Measurements from ENCODE around the gene ZDHHC11. TPM values are rescaled to one million over a fixed set of nuclear protein-coding genes. Genes with fewer than 3 reads are reported as not detected.

Gene ZDHHC11
- total and polyA plus RNA-seq, 2 experiments from 2014 or later = 8.0 to 29.1 TPM

- no peak overlapping the region for H3K27ac Mint-ChIP-seq
- Histone ChIP-seq H4K20me1 (replicated peaks; ENCODE audit: insufficient read depth) (no peaks in the 10 kb centered on the region), H2AFZ (no peak overlapping the region), H3K36me3 (ENCODE audit: insufficient read depth) (no peaks in the 10 kb centered on the region), H3K27ac (ENCODE audit: low read depth) (no peak overlapping the region), H3K4me1 (ENCODE audit: insufficient read depth) (no peaks in the 10 kb centered on the region), H3K4me3 (no peak overlapping the region), H3K79me2 (replicated peaks; ENCODE audit: insufficient read depth) (no peaks in the 10 kb centered on the region), H3F3A (replicated peaks; ENCODE audit: low read depth) (no peaks in the 10 kb centered on the region), H3K4me2 (no peak overlapping the region), H3K9me2 (ENCODE audit: insufficient read depth) (no peaks in the 10 kb centered on the region), H3K27me3 (ENCODE audit: insufficient read depth) (no peaks in the 10 kb centered on the region)
- no peak for TF ChIP-seq EZH2 (IDR thresholded peaks at IDR 0.05; ENCODE audit: low read depth, unreplicated experiment)
- TF ChIP-seq, protein P1, sequence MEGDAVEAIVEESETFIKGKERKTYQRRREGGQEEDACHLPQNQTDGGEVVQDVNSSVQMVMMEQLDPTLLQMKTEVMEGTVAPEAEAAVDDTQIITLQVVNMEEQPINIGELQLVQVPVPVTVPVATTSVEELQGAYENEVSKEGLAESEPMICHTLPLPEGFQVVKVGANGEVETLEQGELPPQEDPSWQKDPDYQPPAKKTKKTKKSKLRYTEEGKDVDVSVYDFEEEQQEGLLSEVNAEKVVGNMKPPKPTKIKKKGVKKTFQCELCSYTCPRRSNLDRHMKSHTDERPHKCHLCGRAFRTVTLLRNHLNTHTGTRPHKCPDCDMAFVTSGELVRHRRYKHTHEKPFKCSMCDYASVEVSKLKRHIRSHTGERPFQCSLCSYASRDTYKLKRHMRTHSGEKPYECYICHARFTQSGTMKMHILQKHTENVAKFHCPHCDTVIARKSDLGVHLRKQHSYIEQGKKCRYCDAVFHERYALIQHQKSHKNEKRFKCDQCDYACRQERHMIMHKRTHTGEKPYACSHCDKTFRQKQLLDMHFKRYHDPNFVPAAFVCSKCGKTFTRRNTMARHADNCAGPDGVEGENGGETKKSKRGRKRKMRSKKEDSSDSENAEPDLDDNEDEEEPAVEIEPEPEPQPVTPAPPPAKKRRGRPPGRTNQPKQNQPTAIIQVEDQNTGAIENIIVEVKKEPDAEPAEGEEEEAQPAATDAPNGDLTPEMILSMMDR (conservative IDR thresholded peaks at IDR 0.05; ENCODE audit: low read depth in 2 of 2) = no peak
- no peak for TF ChIP-seq REST (IDR thresholded peaks at IDR 0.05; ENCODE audit: unreplicated experiment)
- peak; percentile 80 for ATAC-seq
- no peaks in the 10 kb centered on the region for H3K36me3 Mint-ChIP-seq (ENCODE audit: low read depth)
- no peaks in the 10 kb centered on the region for H3K27me3 Mint-ChIP-seq (ENCODE audit: insufficient read depth, low read depth, poor library complexity)
- H3K9me3 Mint-ChIP-seq = no peaks in the 10 kb centered on the region
- no peak for DNase-seq (ENCODE audit: low spot score)
- H3K4me1 Mint-ChIP-seq = no peaks in the 10 kb centered on the region
- no peak overlapping the region for H3K4me3 Mint-ChIP-seq
These were observed 104.5 kb downstream of the ZDHHC11 start for GRCh38 chr5:746258-746761.

Other genes starting within 250 kb of the ZDHHC11 start
- gene CEP72, start 238.6 kb downstream of the ZDHHC11 start, total RNA-seq (2014; rRNA removed; shearing (Covaris generic)) = 23.1 and 27.1 TPM in 2 replicates
- gene CEP72, start 238.6 kb downstream of the ZDHHC11 start, polyA plus RNA-seq (2016; fragmentation: Nextera tagmentation; extraction: Ambion mirVana) = 12.5 and 15.5 TPM in 2 replicates
- 1.4 and 1.8 TPM in 2 replicates for gene TPPP, start 157.6 kb downstream of the ZDHHC11 start, total RNA-seq (2014; rRNA removed; shearing (Covaris generic))
- gene TPPP, start 157.6 kb downstream of the ZDHHC11 start, polyA plus RNA-seq (2016; fragmentation: Nextera tagmentation; extraction: Ambion mirVana) = 0.38 and 0.48 TPM in 2 replicates
- gene ZDHHC11B, start 66.3 kb downstream of the ZDHHC11 start, total RNA-seq (2014; rRNA removed; shearing (Covaris generic)) = 1.2 and 1.3 TPM in 2 replicates
- 0.83 and 0.89 TPM in 2 replicates for gene ZDHHC11B, start 66.3 kb downstream of the ZDHHC11 start, polyA plus RNA-seq (2016; fragmentation: Nextera tagmentation; extraction: Ambion mirVana)
- 41.6 and 54.7 TPM in 2 replicates for gene BRD9, start 41.8 kb upstream of the ZDHHC11 start, total RNA-seq (2014; rRNA removed; shearing (Covaris generic))
- gene BRD9, start 41.8 kb upstream of the ZDHHC11 start, polyA plus RNA-seq (2016; fragmentation: Nextera tagmentation; extraction: Ambion mirVana) = 29.8 and 32.9 TPM in 2 replicates
- 44.4 and 44.8 TPM in 2 replicates for gene TRIP13, start 41.9 kb upstream of the ZDHHC11 start, total RNA-seq (2014; rRNA removed; shearing (Covaris generic))
- gene TRIP13, start 41.9 kb upstream of the ZDHHC11 start, polyA plus RNA-seq (2016; fragmentation: Nextera tagmentation; extraction: Ambion mirVana) = 42.2 and 42.5 TPM in 2 replicates
- 7.3 and 9.0 TPM in 2 replicates for gene NKD2, start 157.8 kb upstream of the ZDHHC11 start, total RNA-seq (2014; rRNA removed; shearing (Covaris generic))
- gene NKD2, start 157.8 kb upstream of the ZDHHC11 start, polyA plus RNA-seq (2016; fragmentation: Nextera tagmentation; extraction: Ambion mirVana) = 10.0 and 11.9 TPM in 2 replicates